ENCODE measurements around the gene CFAP97D1. TPM values are rescaled to one million over a fixed set of nuclear protein-coding genes. Genes with fewer than 3 reads are reported as not detected.
A peak's percentile ranks its signal among the peaks of the same experiment; 100 is the strongest.

CFAP97D1 gene
- polyA plus RNA-seq, 1 donor, result 0.04 TPM

- peaks cover 7% of the 10 kb centered on the region for H3K9me3 ChIP-seq (ENCODE audit: control insufficient read depth, low read depth, low read length)
- H3K27me3 ChIP-seq (ENCODE audit: control insufficient read depth, insufficient read depth, low read length), result peaks cover 47% of the 10 kb centered on the region
- H3K4me1 ChIP-seq (ENCODE audit: control insufficient read depth, insufficient read depth, low read length), result no peaks in the 10 kb centered on the region
- no peak overlapping the region for H3K4me3 ChIP-seq (ENCODE audit: low read length)
- H3K27ac ChIP-seq (ENCODE audit: low read length), result no peak overlapping the region
- DNase-seq, result no peak
- WGBS (ENCODE audit: insufficient coverage, low lambda C conversion rate), result no CpG with 5 or more reads among the region's 21 CpGs
- H3K36me3 ChIP-seq (ENCODE audit: control insufficient read depth, insufficient read depth, low read length), result no peaks in the 10 kb centered on the region
Measured at GRCh38 chr17:43754947-43755346, 25.3 kb upstream of the CFAP97D1 start.

GRCh38 chr17:43755389-43755875 is 24.8 kb upstream of the CFAP97D1 start:
- DNase-seq, result peak; percentile 45 to 64
- Histone ChIP-seq H3K4me3 (ENCODE audit: low read length) (no peak overlapping the region), H3K9me3 (ENCODE audit: control insufficient read depth, low read depth, low read length) (peaks cover 7% of the 10 kb centered on the region), H3K27ac (ENCODE audit: low read length) (no peak overlapping the region), H3K27me3 (ENCODE audit: control insufficient read depth, insufficient read depth, low read length) (peaks cover 47% of the 10 kb centered on the region), H3K4me1 (ENCODE audit: control insufficient read depth, insufficient read depth, low read length) (no peaks in the 10 kb centered on the region), H3K36me3 (ENCODE audit: control insufficient read depth, insufficient read depth, low read length) (no peaks in the 10 kb centered on the region)
- no CpG with 5 or more reads among the region's 60 CpGs for WGBS (ENCODE audit: insufficient coverage, low lambda C conversion rate)

- peaks cover 7% of the 10 kb centered on the region for H3K9me3 ChIP-seq (ENCODE audit: control insufficient read depth, low read depth, low read length)
- peaks cover 6% of the 10 kb centered on the region for H3K4me1 ChIP-seq (ENCODE audit: control insufficient read depth, insufficient read depth, low read length)
- no peak overlapping the region for H3K4me3 ChIP-seq (ENCODE audit: low read length)
- H3K27me3 ChIP-seq (ENCODE audit: control insufficient read depth, insufficient read depth, low read length), result peaks cover 44% of the 10 kb centered on the region
- no peaks in the 10 kb centered on the region for H3K36me3 ChIP-seq (ENCODE audit: control insufficient read depth, insufficient read depth, low read length)
- DNase-seq, result no peak
- H3K27ac ChIP-seq (ENCODE audit: low read length), result no peak overlapping the region
- WGBS (ENCODE audit: insufficient coverage, low lambda C conversion rate), result 83% methylated on average over 1 of the region's 6 CpGs
Measured at GRCh38 chr17:43756201-43756600, 24.0 kb upstream of the CFAP97D1 start.

GRCh38 chr17:43757171-43757660 is 23.0 kb upstream of the CFAP97D1 start:
- WGBS (ENCODE audit: insufficient coverage, low lambda C conversion rate), result no CpG with 5 or more reads among the region's 8 CpGs
- Histone ChIP-seq H3K27ac (ENCODE audit: low read length) (no peak overlapping the region), H3K9me3 (ENCODE audit: control insufficient read depth, low read depth, low read length) (peaks cover 7% of the 10 kb centered on the region), H3K36me3 (ENCODE audit: control insufficient read depth, insufficient read depth, low read length) (no peaks in the 10 kb centered on the region), H3K4me3 (ENCODE audit: low read length) (no peak overlapping the region), H3K4me1 (ENCODE audit: control insufficient read depth, insufficient read depth, low read length) (peaks cover 6% of the 10 kb centered on the region), H3K27me3 (ENCODE audit: control insufficient read depth, insufficient read depth, low read length) (peaks cover 44% of the 10 kb centered on the region)
- no peak for DNase-seq

- Histone ChIP-seq H3K4me3 (ENCODE audit: low read length) (no peak overlapping the region), H3K36me3 (ENCODE audit: control insufficient read depth, insufficient read depth, low read length) (no peaks in the 10 kb centered on the region), H3K4me1 (ENCODE audit: control insufficient read depth, insufficient read depth, low read length) (peaks cover 6% of the 10 kb centered on the region), H3K27ac (ENCODE audit: low read length) (no peak overlapping the region), H3K9me3 (ENCODE audit: control insufficient read depth, low read depth, low read length) (peaks cover 7% of the 10 kb centered on the region), H3K27me3 (ENCODE audit: control insufficient read depth, insufficient read depth, low read length) (peaks cover 42% of the 10 kb centered on the region)
- 100% methylated on average over 1 of the region's 6 CpGs for WGBS (ENCODE audit: insufficient coverage, low lambda C conversion rate)
- DNase-seq, result no peak
Measured at GRCh38 chr17:43758086-43758485, 22.1 kb upstream of the CFAP97D1 start.

GRCh38 chr17:43758497-43759174 is 21.6 kb upstream of the CFAP97D1 start, which contains the start of gene SOST:
SOST (minus strand) TSS chr17:43758791; CDS start chr17:43758741, 50 bp downstream.
- DNase-seq, result no peak
- no peak within 1 kb of the TSS for H3K4me3 ChIP-seq (ENCODE audit: low read length)
- H3K4me1 ChIP-seq (ENCODE audit: control insufficient read depth, insufficient read depth, low read length), result peaks cover 6% of the 10 kb centered on the region
- H3K9me3 ChIP-seq (ENCODE audit: control insufficient read depth, low read depth, low read length), result peaks cover 7% of the 10 kb centered on the region
- H3K27me3 ChIP-seq (ENCODE audit: control insufficient read depth, insufficient read depth, low read length), result peaks cover 37% of the 10 kb centered on the region
- WGBS (ENCODE audit: insufficient coverage, low lambda C conversion rate), result no CpG with 5 or more reads among the region's 24 CpGs
- H3K27ac ChIP-seq (ENCODE audit: low read length), result no peak within 1 kb of the TSS
- no peaks in the 10 kb centered on the region for H3K36me3 ChIP-seq (ENCODE audit: control insufficient read depth, insufficient read depth, low read length)

GRCh38 chr17:43759836-43760235 is 20.4 kb upstream of the CFAP97D1 start:
- Histone ChIP-seq H3K4me3 (ENCODE audit: low read length) (no peak overlapping the region), H3K9me3 (ENCODE audit: control insufficient read depth, low read depth, low read length) (peaks cover 7% of the 10 kb centered on the region), H3K27ac (ENCODE audit: low read length) (no peak overlapping the region), H3K36me3 (ENCODE audit: control insufficient read depth, insufficient read depth, low read length) (no peaks in the 10 kb centered on the region), H3K27me3 (ENCODE audit: control insufficient read depth, insufficient read depth, low read length) (peaks cover 30% of the 10 kb centered on the region), H3K4me1 (ENCODE audit: control insufficient read depth, insufficient read depth, low read length) (peaks cover 6% of the 10 kb centered on the region)
- DNase-seq, result no peak
- no CpG with 5 or more reads among the region's 7 CpGs for WGBS (ENCODE audit: insufficient coverage, low lambda C conversion rate)

- no peak overlapping the region for H3K4me3 ChIP-seq (ENCODE audit: low read length)
- peak overlapping the region; percentile 30 for H3K27ac ChIP-seq (ENCODE audit: low read length)
- WGBS (ENCODE audit: insufficient coverage, low lambda C conversion rate), result no CpG with 5 or more reads among the region's 10 CpGs
- peaks cover 25% of the 10 kb centered on the region for H3K27me3 ChIP-seq (ENCODE audit: control insufficient read depth, insufficient read depth, low read length)
- no peaks in the 10 kb centered on the region for H3K36me3 ChIP-seq (ENCODE audit: control insufficient read depth, insufficient read depth, low read length)
- H3K4me1 ChIP-seq (ENCODE audit: control insufficient read depth, insufficient read depth, low read length), result peaks cover 6% of the 10 kb centered on the region
- H3K9me3 ChIP-seq (ENCODE audit: control insufficient read depth, low read depth, low read length), result peaks cover 2% of the 10 kb centered on the region
- peak; percentile 93 to 94 for DNase-seq
Measured at GRCh38 chr17:43760254-43760852, 19.9 kb upstream of the CFAP97D1 start.

- WGBS (ENCODE audit: insufficient coverage, low lambda C conversion rate), result 60% methylated on average over 3 of the region's 7 CpGs
- Histone ChIP-seq H3K27ac (ENCODE audit: low read length) (no peak overlapping the region), H3K9me3 (ENCODE audit: control insufficient read depth, low read depth, low read length) (no peaks in the 10 kb centered on the region), H3K4me1 (ENCODE audit: control insufficient read depth, insufficient read depth, low read length) (no peaks in the 10 kb centered on the region), H3K27me3 (ENCODE audit: control insufficient read depth, insufficient read depth, low read length) (no peaks in the 10 kb centered on the region), H3K4me3 (ENCODE audit: low read length) (no peak overlapping the region), H3K36me3 (ENCODE audit: control insufficient read depth, insufficient read depth, low read length) (peaks cover 46% of the 10 kb centered on the region)
- peak in 1 of 2 donors; percentile 16 for DNase-seq
Measured at GRCh38 chr17:43766413-43767052, 13.7 kb upstream of the CFAP97D1 start.

- H3K4me1 ChIP-seq (ENCODE audit: control insufficient read depth, insufficient read depth, low read length), result no peaks in the 10 kb centered on the region
- peaks cover 51% of the 10 kb centered on the region for H3K36me3 ChIP-seq (ENCODE audit: control insufficient read depth, insufficient read depth, low read length)
- H3K27ac ChIP-seq (ENCODE audit: low read length), result no peak overlapping the region
- DNase-seq, result no peak
- H3K4me3 ChIP-seq (ENCODE audit: low read length), result no peak overlapping the region
- no CpG with 5 or more reads among the region's 6 CpGs for WGBS (ENCODE audit: insufficient coverage, low lambda C conversion rate)
- H3K9me3 ChIP-seq (ENCODE audit: control insufficient read depth, low read depth, low read length), result no peaks in the 10 kb centered on the region
- no peaks in the 10 kb centered on the region for H3K27me3 ChIP-seq (ENCODE audit: control insufficient read depth, insufficient read depth, low read length)
Measured at GRCh38 chr17:43767053-43767712, 13.1 kb upstream of the CFAP97D1 start.

Measured in large intestine (tissue), 3 donors.